Fibroblast of pulmonary artery (primary cell): ENCODE measurements around the gene RBM26.
A peak's percentile ranks its signal among the peaks of the same experiment; 100 is the strongest.
"Not testable (repeated sequence)": the region's sequence is repeated elsewhere in the genome, so short reads cannot be mapped to it uniquely, and the experiment has no call there.

Experiments
- DNase-seq: peaks from one replicate; pipeline ENCODE4 v3.0.0-alpha.2; 2010; ENCODE audit warnings: low read depth
- H3K4me3 ChIP-seq: replicated peaks from 2 replicates; pipeline ENCODE4 v1.5.1; 2011; ENCODE audit warnings: low read depth, mild to moderate bottlenecking, control low read depth, low read length, moderate library complexity
- TF ChIP-seq, protein P1 (sequence below): IDR thresholded peaks from 2 replicates; pipeline ENCODE4 v1.5.1; 2011; ENCODE audit warnings: mild to moderate bottlenecking, control low read depth, low read length, inconsistent platforms; ENCODE audit errors: missing control alignments

The RBM26 gene

DNA sequence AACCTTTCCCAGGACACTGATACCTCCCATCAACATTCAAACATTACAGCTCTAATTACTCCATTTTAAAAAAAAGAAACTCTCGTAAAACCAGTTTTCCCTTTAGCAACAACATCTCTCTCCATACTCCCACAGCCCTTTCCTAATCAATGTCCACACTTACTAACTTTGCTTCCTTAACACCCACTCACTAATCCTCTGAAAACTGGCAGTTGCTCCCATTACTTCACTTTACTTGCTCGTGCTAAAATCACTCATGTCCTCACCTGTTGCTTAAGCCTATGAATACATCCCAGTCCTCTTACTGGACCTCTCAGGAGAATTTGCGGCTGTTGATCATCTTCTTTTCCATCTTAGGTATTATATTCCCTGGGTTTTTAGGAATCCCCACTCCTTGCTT, 44.8 kb downstream of the RBM26 start:
- DNase-seq, result no peak
- TF ChIP-seq, protein P1, sequence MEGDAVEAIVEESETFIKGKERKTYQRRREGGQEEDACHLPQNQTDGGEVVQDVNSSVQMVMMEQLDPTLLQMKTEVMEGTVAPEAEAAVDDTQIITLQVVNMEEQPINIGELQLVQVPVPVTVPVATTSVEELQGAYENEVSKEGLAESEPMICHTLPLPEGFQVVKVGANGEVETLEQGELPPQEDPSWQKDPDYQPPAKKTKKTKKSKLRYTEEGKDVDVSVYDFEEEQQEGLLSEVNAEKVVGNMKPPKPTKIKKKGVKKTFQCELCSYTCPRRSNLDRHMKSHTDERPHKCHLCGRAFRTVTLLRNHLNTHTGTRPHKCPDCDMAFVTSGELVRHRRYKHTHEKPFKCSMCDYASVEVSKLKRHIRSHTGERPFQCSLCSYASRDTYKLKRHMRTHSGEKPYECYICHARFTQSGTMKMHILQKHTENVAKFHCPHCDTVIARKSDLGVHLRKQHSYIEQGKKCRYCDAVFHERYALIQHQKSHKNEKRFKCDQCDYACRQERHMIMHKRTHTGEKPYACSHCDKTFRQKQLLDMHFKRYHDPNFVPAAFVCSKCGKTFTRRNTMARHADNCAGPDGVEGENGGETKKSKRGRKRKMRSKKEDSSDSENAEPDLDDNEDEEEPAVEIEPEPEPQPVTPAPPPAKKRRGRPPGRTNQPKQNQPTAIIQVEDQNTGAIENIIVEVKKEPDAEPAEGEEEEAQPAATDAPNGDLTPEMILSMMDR, result no peak
- H3K4me3 ChIP-seq, result no peak overlapping the region

DNA sequence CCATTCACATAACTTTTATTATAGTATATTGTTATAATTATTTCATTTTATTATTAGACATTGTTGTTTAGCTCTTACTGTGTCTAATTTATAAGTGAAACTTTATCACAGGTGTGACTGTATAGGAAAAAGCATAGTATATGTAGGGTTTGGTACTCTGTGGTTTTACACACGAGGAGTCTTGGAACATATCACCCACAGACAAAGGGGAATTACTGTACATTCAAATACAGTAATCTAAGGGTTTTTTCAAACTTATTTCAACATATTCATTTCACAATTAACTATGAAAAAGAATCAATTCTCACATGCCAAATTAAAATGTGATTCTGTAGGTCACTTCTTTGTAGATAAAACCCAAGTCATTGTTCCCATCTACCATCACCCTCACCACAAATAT, 46.0 kb downstream of the RBM26 start:
- DNase-seq, result no peak
- H3K4me3 ChIP-seq, result no peak overlapping the region
- TF ChIP-seq, protein P1, result no peak

DNA sequence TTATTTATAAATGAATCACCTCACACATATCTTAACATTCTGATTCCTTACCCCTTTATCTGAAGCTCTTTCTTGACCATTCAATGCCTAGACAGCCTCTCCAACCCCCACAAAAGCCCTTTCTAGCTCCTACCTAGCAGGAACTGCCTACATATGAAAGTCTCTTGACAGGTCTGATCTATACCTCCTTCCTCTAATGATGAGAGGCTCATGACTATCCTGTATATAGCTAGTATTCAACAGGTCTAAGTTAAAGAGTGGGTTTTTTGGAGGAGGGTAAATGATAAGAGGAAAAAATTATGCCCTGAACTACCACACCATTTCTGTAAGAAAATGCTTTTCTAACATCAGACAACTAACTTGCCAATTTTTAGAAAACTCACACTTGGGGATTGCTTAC, 47.0 kb downstream of the RBM26 start:
- TF ChIP-seq, protein P1, result no peak
- no peak overlapping the region for H3K4me3 ChIP-seq

DNA sequence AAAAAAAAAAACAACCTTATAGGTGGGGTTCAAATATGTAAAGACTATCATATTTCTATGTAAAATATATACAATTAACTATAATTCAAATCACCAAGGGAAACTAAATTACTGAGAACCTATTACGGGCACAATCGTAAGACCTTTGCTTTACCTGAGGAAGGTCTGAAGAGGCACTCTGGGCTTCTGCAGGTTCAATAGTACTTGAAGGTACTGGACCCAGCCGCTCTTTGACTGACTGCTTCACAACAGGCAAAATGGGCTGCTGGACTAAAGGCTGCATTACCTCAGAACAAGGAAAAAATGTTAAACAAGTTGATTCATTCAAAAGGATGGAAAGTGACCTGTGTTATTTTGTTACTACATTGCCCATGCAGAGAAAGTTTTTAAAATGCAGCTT, 51.8 kb downstream of the RBM26 start:
- no peak for DNase-seq
- TF ChIP-seq, protein P1, result no peak

More for the DNA sequence above, 47.0 kb downstream of the RBM26 start:
- no peak for DNase-seq

DNA sequence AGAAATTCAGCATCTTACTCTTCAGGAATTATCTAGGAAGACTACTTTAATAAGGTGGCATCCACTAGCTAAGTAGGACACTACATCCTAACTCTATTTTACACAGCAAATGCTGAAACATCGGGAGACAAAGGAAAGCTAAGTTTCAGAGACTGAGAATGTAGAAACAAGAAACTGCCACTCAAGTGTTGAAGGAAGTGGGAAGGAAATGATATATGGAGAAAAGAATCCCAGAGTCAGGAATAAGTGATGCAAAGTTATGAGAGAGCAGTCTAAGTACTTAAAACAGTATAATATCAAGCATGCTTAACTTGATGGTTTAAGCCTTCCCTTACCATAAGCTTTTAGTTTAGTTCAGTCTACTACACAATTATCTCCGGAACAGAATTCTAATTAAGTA, 52.4 kb downstream of the RBM26 start:
- TF ChIP-seq, protein P1, result no peak
- no peak overlapping the region for H3K4me3 ChIP-seq
- peak; percentile 42 for DNase-seq

More for the DNA sequence above, 51.8 kb downstream of the RBM26 start:
- H3K4me3 ChIP-seq, result no peak overlapping the region

DNA sequence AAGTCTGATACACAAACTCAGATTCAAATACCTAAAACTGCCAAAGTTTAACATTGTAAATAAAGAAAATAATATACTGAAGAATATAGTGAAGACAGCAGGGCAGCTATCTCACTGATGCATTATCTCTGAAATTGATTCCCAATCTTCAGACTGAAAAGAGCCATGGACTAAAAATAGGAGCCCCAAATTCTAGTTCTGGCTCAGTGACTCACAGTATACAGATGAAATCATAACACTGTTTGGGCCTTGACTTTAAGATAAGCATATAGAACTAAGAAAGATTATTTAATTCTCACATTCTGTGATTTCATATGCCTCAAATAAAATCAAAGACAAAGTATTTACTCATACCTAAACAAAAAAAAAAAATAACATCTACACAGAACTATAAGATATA, 53.9 kb downstream of the RBM26 start:
- TF ChIP-seq, protein P1, result no peak
- H3K4me3 ChIP-seq, result no peak overlapping the region
- no peak for DNase-seq

- not testable (repeated sequence) for H3K4me3 ChIP-seq, DNase-seq
These were observed 56.4 kb downstream of the RBM26 start for GRCh38 chr13:79349608-79350007.

DNA sequence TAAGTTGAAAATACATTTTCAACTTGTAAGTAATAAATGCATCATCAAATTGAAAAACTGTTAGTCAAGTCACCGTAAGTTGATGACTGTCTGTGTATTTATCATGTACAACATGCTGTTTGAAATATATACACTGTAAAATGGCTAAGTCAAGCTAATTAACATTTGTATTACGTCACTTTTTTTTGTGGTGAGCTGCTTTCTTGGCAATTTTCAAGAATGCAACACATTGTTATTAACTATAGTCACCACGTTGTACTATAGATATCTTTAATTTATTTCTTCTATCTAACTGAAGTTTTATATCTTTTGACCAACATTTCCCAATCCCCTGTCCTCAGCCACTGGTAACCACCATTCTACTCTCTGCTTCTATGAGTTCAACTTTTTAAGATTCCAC, 57.0 kb downstream of the RBM26 start:
- no peak for DNase-seq
- no peak overlapping the region for H3K4me3 ChIP-seq
- TF ChIP-seq, protein P1, result no peak
